ENCODE data around the gene FOSL1.
A peak's percentile ranks its signal among the peaks of the same experiment; 100 is the strongest.

DNA sequence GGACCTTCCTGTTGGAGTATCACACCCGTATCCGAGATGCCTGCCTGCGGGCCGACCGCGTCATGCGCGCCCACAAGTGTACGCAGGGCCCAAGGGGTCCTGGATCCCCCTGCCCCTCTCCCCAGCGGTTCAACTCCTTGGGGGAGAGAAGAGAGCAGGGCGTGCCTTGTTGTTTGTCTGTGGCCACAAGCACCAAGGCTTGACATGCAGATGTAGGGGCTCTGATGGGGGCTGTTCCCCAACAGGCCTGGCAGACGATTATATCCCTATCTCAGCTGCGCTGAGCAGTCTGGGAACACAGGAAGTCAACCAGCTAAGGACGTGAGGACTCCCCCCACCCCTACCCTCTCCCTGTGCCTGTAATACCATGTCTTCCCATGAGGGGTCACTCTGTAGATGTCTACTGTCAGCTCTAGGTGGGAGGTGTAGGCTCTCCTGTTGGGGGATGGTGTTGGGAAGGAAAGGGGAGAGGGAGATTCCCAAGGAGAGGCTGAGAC lies 49.1 kb downstream of the FOSL1 start:
- TF ChIP-seq, protein P1, sequence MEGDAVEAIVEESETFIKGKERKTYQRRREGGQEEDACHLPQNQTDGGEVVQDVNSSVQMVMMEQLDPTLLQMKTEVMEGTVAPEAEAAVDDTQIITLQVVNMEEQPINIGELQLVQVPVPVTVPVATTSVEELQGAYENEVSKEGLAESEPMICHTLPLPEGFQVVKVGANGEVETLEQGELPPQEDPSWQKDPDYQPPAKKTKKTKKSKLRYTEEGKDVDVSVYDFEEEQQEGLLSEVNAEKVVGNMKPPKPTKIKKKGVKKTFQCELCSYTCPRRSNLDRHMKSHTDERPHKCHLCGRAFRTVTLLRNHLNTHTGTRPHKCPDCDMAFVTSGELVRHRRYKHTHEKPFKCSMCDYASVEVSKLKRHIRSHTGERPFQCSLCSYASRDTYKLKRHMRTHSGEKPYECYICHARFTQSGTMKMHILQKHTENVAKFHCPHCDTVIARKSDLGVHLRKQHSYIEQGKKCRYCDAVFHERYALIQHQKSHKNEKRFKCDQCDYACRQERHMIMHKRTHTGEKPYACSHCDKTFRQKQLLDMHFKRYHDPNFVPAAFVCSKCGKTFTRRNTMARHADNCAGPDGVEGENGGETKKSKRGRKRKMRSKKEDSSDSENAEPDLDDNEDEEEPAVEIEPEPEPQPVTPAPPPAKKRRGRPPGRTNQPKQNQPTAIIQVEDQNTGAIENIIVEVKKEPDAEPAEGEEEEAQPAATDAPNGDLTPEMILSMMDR (IDR thresholded peaks at IDR 0.05; ENCODE audit: insufficient read depth, low read depth, low read length), result peak; percentile 52
- no peak for TF ChIP-seq EZH2 (IDR thresholded peaks at IDR 0.05; ENCODE audit: insufficient read depth, low read length)
